Gastroesophageal sphincter (tissue), 4 donors: ENCODE results near the gene ORAI3. TPM values are rescaled to one million over a fixed set of nuclear protein-coding genes. Genes with fewer than 3 reads are reported as not detected.
A peak's percentile ranks its signal among the peaks of the same experiment; 100 is the strongest.

ENCODE experiments used
- ATAC-seq: fragments of 150-250 bp; one replicate; pipeline ENCODE4 v1.9.1; 2016; ENCODE audit warnings: mild to moderate bottlenecking, moderate library complexity
- H3K27ac ChIP-seq, 4 donors: fragments of 200-600 bp; sonication (generic) in 3 of 4; 1 replicate in 3 of 4; 2 replicates in 1 of 4; pipeline ENCODE4 v1.5.1; 2016 to 2019
- H3K27me3 ChIP-seq: fragments of 200-600 bp; sonication (generic); one replicate; pipeline ENCODE4 v1.5.1; 2019
- H3K36me3 ChIP-seq, 2 donors: fragments of 200-600 bp; sonication (generic); one replicate each; pipeline ENCODE4 v1.5.1; 2019; ENCODE audit warnings: control low read depth in 1 of 2
- H3K4me1 ChIP-seq, 3 donors: fragments of 200-600 bp; sonication (generic); 1 replicate in 2 of 3; 2 replicates in 1 of 3; pipeline ENCODE4 v1.5.1; 2016 to 2019; ENCODE audit warnings: control low read depth in 2 of 3
- H3K4me3 ChIP-seq, 2 donors: fragments of 200-600 bp; sonication (generic); one replicate each; pipeline ENCODE4 v1.5.1; 2019; ENCODE audit warnings: mild to moderate bottlenecking in 1 of 2, moderate library complexity in 1 of 2
- H3K9me3 ChIP-seq, 3 donors: fragments of 200-600 bp; sonication (generic); one replicate each; pipeline ENCODE4 v1.5.1; 2017 to 2019; ENCODE audit warnings: control low read depth in 2 of 3
- CTCF ChIP-seq, 4 experiments: fragments of 200-600 bp in 2 of 4; fragments of 450-650 bp in 2 of 4; sonication (generic) in 1 of 4; IDR thresholded peaks; one replicate each; pipeline ENCODE4 v1.5.1; 2017 to 2019; ENCODE audit warnings: antibody characterized with exemption in 4 of 4, mild to moderate bottlenecking in 2 of 4, moderate library complexity in 2 of 4
- EP300 ChIP-seq: sonication (generic); formaldehyde crosslinking; IDR thresholded peaks from one replicate; pipeline ENCODE4 v1.6.1; 2017; ENCODE audit warnings: antibody characterized with exemption, mild to moderate bottlenecking
- POLR2A ChIP-seq, 2 donors: fragments of 450-650 bp; IDR thresholded peaks; one replicate each; pipeline ENCODE4 v1.6.1; 2017; ENCODE audit warnings: antibody characterized with exemption in 2 of 2, mild to moderate bottlenecking in 2 of 2, moderate library complexity in 1 of 2
- POLR2AphosphoS5 ChIP-seq: sonication (generic); formaldehyde crosslinking; IDR thresholded peaks from one replicate; pipeline ENCODE4 v1.6.1; 2017; ENCODE audit warnings: antibody characterized with exemption
- WGBS, 2 donors: methylation state at CpG; one replicate each; pipeline ENCODE4 v1.1.5; 2018; ENCODE audit warnings: low coverage in 1 of 2; 5-methylcytosine and 5-hydroxymethylcytosine counted together
- total RNA-seq, 4 donors: library from RNA; depleted of rRNA; stranded (reverse); fragments of >200 nt; gene quantifications; one replicate each; pipeline ENCODE4 v1.1.0, GENCODE V29; 2016

The ORAI3 gene
- total RNA-seq, 4 donors from 2014 or later: 23.7 to 51.5 (median 40.0) TPM

GRCh38 chr16:30928390-30928789 is 20.5 kb upstream of the ORAI3 start:
- no peak for ATAC-seq
- TF ChIP-seq POLR2A (IDR thresholded peaks at IDR 0.05) (no peak), CTCF (IDR thresholded peaks at IDR 0.05) (no peak)
- WGBS, 2 donors: 82 to 93% methylated on average over 3 to 8 of the region's 11 CpGs
- Histone ChIP-seq H3K27me3 (no peaks in the 10 kb centered on the region), H3K4me1 (peaks cover 0 to 35% (median 7%) of the 10 kb centered on the region in 3 donors), H3K27ac (peak overlapping the region in 2 of 4 donors; percentile 54 to 61), H3K4me3 (no peak overlapping the region), H3K9me3 (no peaks in the 10 kb centered on the region), H3K36me3 (peaks cover 0 to 74% of the 10 kb centered on the region in 2 donors)

DNA sequence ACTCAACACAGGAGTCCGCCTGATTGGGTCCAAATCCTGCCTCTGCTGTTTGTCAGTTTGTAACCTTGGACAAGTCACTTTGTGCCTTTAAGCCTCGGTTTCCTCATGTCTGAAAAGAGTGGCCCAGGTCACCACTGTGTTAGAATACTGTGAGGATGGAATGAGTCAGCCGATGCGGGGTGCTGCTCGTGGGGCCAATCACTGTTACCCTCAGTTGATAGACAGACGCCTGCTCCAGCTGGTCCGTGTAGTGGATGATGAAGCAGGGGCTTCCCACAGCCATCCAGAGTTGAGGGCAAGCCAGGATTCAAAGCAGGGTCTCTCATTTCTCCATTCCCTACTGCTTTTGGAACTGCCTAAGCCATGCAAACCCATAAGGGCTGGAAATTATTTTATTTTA is 19.7 kb upstream of the ORAI3 start:
- WGBS, 2 donors: 20 to 57% methylated on average over 1 to 5 of the region's 7 CpGs
- ATAC-seq: no peak
- no peaks in the 10 kb centered on the region for H3K27me3 ChIP-seq
- no peak for TF ChIP-seq CTCF (IDR thresholded peaks at IDR 0.05)
- no peak for TF ChIP-seq POLR2AphosphoS5
- TF ChIP-seq POLR2A (IDR thresholded peaks at IDR 0.05): no peak
- TF ChIP-seq EP300: no peak
- no peak overlapping the region for H3K27ac ChIP-seq
- no peak overlapping the region for H3K4me3 ChIP-seq
- peaks cover 0 to 81% of the 10 kb centered on the region in 2 donors for H3K36me3 ChIP-seq
- peaks cover 0 to 29% (median 7%) of the 10 kb centered on the region in 3 donors for H3K4me1 ChIP-seq
- no peaks in the 10 kb centered on the region for H3K9me3 ChIP-seq

DNA sequence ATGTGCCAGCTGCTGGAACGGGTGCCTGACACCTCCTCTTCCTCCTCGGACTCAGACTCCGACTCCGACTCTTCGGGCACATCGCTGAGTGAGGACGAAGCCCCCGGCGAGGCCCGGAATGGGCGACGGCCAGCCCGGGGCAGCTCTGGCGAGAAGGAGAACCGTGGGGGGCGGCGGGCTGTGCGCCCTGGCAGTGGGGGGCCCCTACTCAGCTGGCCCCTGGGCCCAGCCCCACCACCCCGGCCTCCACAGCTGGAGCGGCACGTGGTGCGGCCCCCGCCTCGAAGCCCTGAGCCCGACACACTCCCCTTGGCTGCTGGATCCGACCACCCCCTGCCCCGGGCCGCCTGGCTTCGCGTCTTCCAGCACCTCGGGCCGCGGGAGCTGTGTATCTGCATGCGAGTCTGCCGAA is 18.7 kb upstream of the ORAI3 start:
- Histone ChIP-seq H3K27me3 (no peaks in the 10 kb centered on the region), H3K4me3 (no peak overlapping the region), H3K9me3 (no peaks in the 10 kb centered on the region), H3K4me1 (peaks cover 0 to 23% (median 0%) of the 10 kb centered on the region in 3 donors), H3K27ac (no peak overlapping the region), H3K36me3 (peaks cover 0 to 82% of the 10 kb centered on the region in 2 donors)
- WGBS, 2 donors: 80 to 100% methylated on average over 1 of the region's 35 CpGs
- TF ChIP-seq POLR2AphosphoS5: no peak
- no peak for TF ChIP-seq EP300
- no peak for TF ChIP-seq POLR2A (IDR thresholded peaks at IDR 0.05)
- no peak for TF ChIP-seq CTCF (IDR thresholded peaks at IDR 0.05)
- ATAC-seq: no peak

DNA sequence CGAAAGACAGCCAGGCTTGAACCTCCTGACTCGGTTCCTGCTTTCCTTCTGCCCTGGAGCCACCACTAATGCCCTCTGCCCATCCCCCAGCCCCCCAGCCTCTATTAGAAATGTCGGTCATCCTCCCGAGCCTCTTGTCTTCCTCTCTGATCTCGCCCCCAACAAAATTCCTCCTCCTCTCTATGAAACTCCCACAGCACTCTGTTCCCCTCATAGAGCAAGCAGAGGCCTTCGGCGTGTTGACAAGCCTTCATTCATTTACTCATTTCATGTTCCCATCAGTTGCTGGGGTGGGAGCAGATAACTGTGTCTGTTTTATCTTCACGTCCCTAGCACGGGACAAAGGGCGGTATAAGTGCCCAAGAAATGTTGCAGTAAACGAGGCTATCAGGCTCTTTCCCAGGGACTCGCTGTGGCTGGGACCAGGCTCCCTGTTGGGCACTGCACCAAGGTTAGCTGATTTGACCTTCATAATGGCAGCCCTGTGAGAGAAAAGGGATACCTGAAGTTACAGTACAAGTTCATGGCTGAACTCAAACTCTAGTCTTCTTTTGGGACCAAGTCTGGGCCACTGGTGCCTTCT is 17.7 kb upstream of the ORAI3 start:
- TF ChIP-seq EP300: no peak
- TF ChIP-seq POLR2AphosphoS5: no peak
- no peak for TF ChIP-seq POLR2A (IDR thresholded peaks at IDR 0.05)
- TF ChIP-seq CTCF (IDR thresholded peaks at IDR 0.05): no peak
- 67 to 68% methylated on average over 4 to 11 of the region's 12 CpGs for WGBS, 2 donors
- no peak overlapping the region for H3K27ac ChIP-seq
- no peaks in the 10 kb centered on the region for H3K9me3 ChIP-seq
- ATAC-seq: no peak
- H3K27me3 ChIP-seq: no peaks in the 10 kb centered on the region
- H3K36me3 ChIP-seq: peaks cover 0 to 83% of the 10 kb centered on the region in 2 donors
- no peak overlapping the region for H3K4me3 ChIP-seq
- H3K4me1 ChIP-seq: peaks cover 0 to 18% (median 0%) of the 10 kb centered on the region in 3 donors

- ATAC-seq: peak; percentile 56
- no peaks in the 10 kb centered on the region for H3K9me3 ChIP-seq
- H3K36me3 ChIP-seq: peaks cover 0 to 67% of the 10 kb centered on the region in 2 donors
- no peak overlapping the region for H3K27ac ChIP-seq
- 56 to 64% methylated on average over 10 to 12 of the region's 12 CpGs for WGBS, 2 donors
- no peaks in the 10 kb centered on the region for H3K27me3 ChIP-seq
- H3K4me1 ChIP-seq: peaks cover 0 to 16% (median 3%) of the 10 kb centered on the region in 3 donors
- TF ChIP-seq POLR2AphosphoS5 (no peak), CTCF (IDR thresholded peaks at IDR 0.05) (peak in 3 of 4 experiments; percentile 23 to 55 (median 37))
- no peak overlapping the region for H3K4me3 ChIP-seq
Observed at GRCh38 chr16:30934827-30935557, 13.9 kb upstream of the ORAI3 start.
